K562 (cell line): Measurements from ENCODE around the gene IGF2BP3. TPM values are rescaled to one million over a fixed set of nuclear protein-coding genes. Genes with fewer than 3 reads are reported as not detected.

Source experiments
- ATAC-seq: fragments of 200-7000 bp; cut with Tn5 transposase; 3 replicates; pipeline ENCODE4 v1.9.1; 2020; ENCODE audit warnings: moderate library complexity
- BruUV-seq: library from RNA; stranded (reverse); fragments of 400-500 nt; replicated peaks from 2 replicates; lab custom pipeline; 2021; lab: Mats Ljungman, UMichigan
- CTCF ChIA-PET: fragments of 300-600 bp; formaldehyde crosslinking; extraction: SDS; loops from one replicate; lab custom pipeline; 2021; ENCODE audit warnings: low intra/inter-chr PET ratio; lab: Yijun Ruan, JAX
- POLR2A ChIA-PET: fragments of 300-600, 350-650 bp; sonication (Branson Sonifier 250); formaldehyde crosslinking; extraction: SDS; loops from one replicate; lab custom pipeline; 2021; ENCODE audit warnings: antibody characterized with exemption, inconsistent platforms; lab: Yijun Ruan, JAX
- DNase-seq, 4 experiments: peaks; one replicate each; pipeline versions ENCODE4 v3.0.0 to v3.0.0-alpha.2; 2011 to 2018; ENCODE audit warnings: low spot score in 3 of 4, mixed read lengths in 3 of 4; ENCODE audit errors: extremely low read depth in 1 of 4
- FAIRE-seq: peaks from 2 replicates; lab custom pipeline; 2011; peaks lifted over from hg19 to GRCh38; lab: Jason Lieb, UNC
- H2AFZ ChIP-seq: 2 replicates; pipeline ENCODE4 v1.6.0; 2011; ENCODE audit warnings: low read depth, low read length, control low read depth, inconsistent platforms
- H3K27ac ChIP-seq: fragments of 200-600 bp; 3 replicates; pipeline ENCODE4 v1.8.0; 2011; ENCODE audit warnings: low read depth, mild to moderate bottlenecking, control low read depth, inconsistent platforms, low read length, moderate library complexity, mixed read lengths; ENCODE audit errors: extremely low read depth
- H3K27me3 ChIP-seq, 2 experiments: fragments of 300-600 bp in 1 of 2; 2 replicates in 1 of 2; 3 replicates in 1 of 2; pipeline versions ENCODE4 v1.6.0 to v1.8.0; 2011; ENCODE audit warnings: inconsistent platforms in 2 of 2, low read length in 2 of 2, mild to moderate bottlenecking in 1 of 2, mixed read lengths in 1 of 2, moderate library complexity in 1 of 2; ENCODE audit not compliant: control insufficient read depth in 2 of 2, insufficient read depth in 2 of 2
- H3K36me3 ChIP-seq: fragments of 300-600 bp; 3 replicates; pipeline ENCODE4 v1.8.0; 2011; ENCODE audit warnings: mild to moderate bottlenecking, low read length, inconsistent platforms; ENCODE audit not compliant: control insufficient read depth, insufficient read depth
- H3K4me1 ChIP-seq, 2 experiments: fragments of 200-600 bp in 1 of 2; replicated peaks in 1 of 2; 2 replicates in 1 of 2; 3 replicates in 1 of 2; pipeline versions ENCODE4 v1.5.1 to v1.8.0; 2011; ENCODE audit warnings: inconsistent platforms in 2 of 2, low read length in 2 of 2, mild to moderate bottlenecking in 1 of 2, mixed read lengths in 1 of 2, moderate library complexity in 1 of 2; ENCODE audit not compliant: control insufficient read depth in 2 of 2, insufficient read depth in 2 of 2
- H3K4me2 ChIP-seq: 2 replicates; pipeline ENCODE4 v1.6.1; 2011; ENCODE audit warnings: low read length, control low read depth, inconsistent platforms, mixed read lengths; ENCODE audit not compliant: insufficient read depth
- H3K4me3 ChIP-seq: fragments of 200-600 bp; sonication (generic), shearing (Covaris generic); 2 replicates; pipeline ENCODE4 v1.5.1; 2016; ENCODE audit warnings: control low read depth, inconsistent platforms
- H3K79me2 ChIP-seq: fragments of 200-600 bp; 3 replicates; pipeline ENCODE4 v1.8.0; 2011; ENCODE audit warnings: low read length, inconsistent platforms; ENCODE audit not compliant: control insufficient read depth, insufficient read depth
- H3K9ac ChIP-seq, 2 experiments: 2 replicates each; pipeline versions ENCODE4 v1.6.0 to v1.6.1; 2011; ENCODE audit warnings: low read depth in 2 of 2, low read length in 2 of 2, control low read depth in 1 of 2, inconsistent platforms in 1 of 2, mild to moderate bottlenecking in 1 of 2, mixed read lengths in 1 of 2; ENCODE audit not compliant: insufficient read depth in 1 of 2
- H3K9me1 ChIP-seq: one replicate; pipeline ENCODE4 v1.6.0; 2011; ENCODE audit warnings: inconsistent platforms, mild to moderate bottlenecking, low read length, moderate library complexity; ENCODE audit not compliant: control insufficient read depth, insufficient read depth
- H3K9me3 ChIP-seq: replicated peaks from 2 replicates; pipeline ENCODE4 v1.5.1; 2011; ENCODE audit warnings: low read depth, low read length, inconsistent platforms; ENCODE audit not compliant: control insufficient read depth, insufficient read depth
- H4K20me1 ChIP-seq: replicated peaks from 2 replicates; pipeline ENCODE4 v1.6.1; 2011; ENCODE audit warnings: low read length, inconsistent platforms, mixed read lengths; ENCODE audit not compliant: control insufficient read depth, insufficient read depth
- TFE3 ChIP-seq: fragments of 450-650 bp; formaldehyde crosslinking; IDR thresholded peaks from 2 replicates; pipeline ENCODE4 v1.4.0; 2020; ENCODE audit warnings: mild to moderate bottlenecking, mixed read lengths
- ZNF696 ChIP-seq: fragments of 250-450 bp; sonication (Bioruptor Pico); conservative IDR thresholded peaks from 2 replicates; pipeline ENCODE4 v1.4.0; 2020; ENCODE audit warnings: mild to moderate bottlenecking, moderate library complexity
- WGBS: fragments of 100-300 bp; shearing (Covaris generic); methylation state at CpG from one replicate; pipeline ENCODE4 v1.1.6; 2016; ENCODE audit warnings: low coverage, mixed read lengths; ENCODE audit not compliant: insufficient coverage; ENCODE audit errors: missing lambda C conversion rate; 5-methylcytosine and 5-hydroxymethylcytosine counted together
- in situ Hi-C: fragments of 300-500 bp; cut with MboI; formaldehyde crosslinking; loops from 4 replicates; pipeline ENCODE4 v1.15.0; 2018; ENCODE audit warnings: inconsistent platforms, mixed read lengths
- intact Hi-C: fragments of 100-400 bp; cut with micrococcal nuclease; formaldehyde crosslinking; loops from 2 replicates; pipeline ENCODE4 v1.14.2; 2022
- polyA plus RNA-seq, 8 experiments: library from polyadenylated mRNA; depleted of rRNA in 4 of 8; stranded (reverse) in 5 of 8; unstranded in 3 of 8; fragments of >200 nt; fragmentation: Nextera tagmentation in 2 of 8; fragmentation: Illumina TruSeq in 1 of 8; extraction: Ambion mirVana in 2 of 8; extraction: Trizol in 1 of 8; gene quantifications; 2 replicates each; pipeline versions ENCODE4 v1.2.1 to v1.2.3, GENCODE V29; 2011 to 2014; ENCODE audit warnings: inconsistent platforms in 1 of 8, missing spikeins in 1 of 8
- total RNA-seq, 7 experiments: library from RNA; depleted of rRNA in 6 of 7; stranded (reverse); fragments of >200 nt in 6 of 7; fragmentation: Illumina TruSeq in 2 of 7; extraction: Trizol in 2 of 7; gene quantifications; 2 replicates each; pipeline versions ENCODE4 v1.2.1 to v1.2.3, GENCODE V29; 2011 to 2021; ENCODE audit warnings: low replicate concordance in 1 of 7

Gene IGF2BP3
- total and polyA plus RNA-seq, 9 of the 15 experiments (the other 6 are each of a cell fraction or from before 2014, with no cell fraction given) = 8.4 to 88.1 (median 61.2) TPM

- no peaks in the 10 kb centered on the region for H3K9me3 ChIP-seq
- ChIA-PET CTCF (no interaction called here), POLR2A (interaction anchor here (0.7 to 0.9 kb wide), 2 partner anchors 25 to 460 kb away, joined by 3 to 4 read pairs; no protein-coding TSS in a partner anchor)
- no peak for DNase-seq
- no peak overlapping the region for H3K4me2 ChIP-seq
- H3K36me3 ChIP-seq = peaks cover 53% of the 10 kb centered on the region; the same call in 2 of the 3 replicates
- peaks cover 68% of the 10 kb centered on the region for H3K79me2 ChIP-seq
- H2AFZ ChIP-seq = no peak overlapping the region
- no TSS peak for BruUV-seq
- no peak overlapping the region for H3K9ac ChIP-seq
- no peaks in the 10 kb centered on the region for H3K9me1 ChIP-seq
- no peak overlapping the region for H3K27ac ChIP-seq
- H3K27me3 ChIP-seq = no peaks in the 10 kb centered on the region
- H3K4me3 ChIP-seq = no peak overlapping the region
- peaks cover 15% of the 10 kb centered on the region; the same call in 1 of the 2 replicates for H4K20me1 ChIP-seq
- WGBS = 87% methylated on average over 6 of the region's 6 CpGs
- in situ Hi-C loops (no loop called here), intact Hi-C loops (no loop called here)
- ATAC-seq = peak; percentile 9; the same call in 2 of the 3 replicates
- peaks cover 0 to 8% of the 10 kb centered on the region in 2 experiments; a peak in 2 of 5 replicates for H3K4me1 ChIP-seq
- no peak for FAIRE-seq
- TF ChIP-seq ZNF696 (CRISPR knock-in tag) (no peak), TFE3 (CRISPR knock-in tag) (peak; percentile 78)
Measured at GRCh38 chr7:23371654-23372053, 98.6 kb downstream of the IGF2BP3 start.
